Measurements from ENCODE around the gene MPRIP.

The MPRIP gene

DNA sequence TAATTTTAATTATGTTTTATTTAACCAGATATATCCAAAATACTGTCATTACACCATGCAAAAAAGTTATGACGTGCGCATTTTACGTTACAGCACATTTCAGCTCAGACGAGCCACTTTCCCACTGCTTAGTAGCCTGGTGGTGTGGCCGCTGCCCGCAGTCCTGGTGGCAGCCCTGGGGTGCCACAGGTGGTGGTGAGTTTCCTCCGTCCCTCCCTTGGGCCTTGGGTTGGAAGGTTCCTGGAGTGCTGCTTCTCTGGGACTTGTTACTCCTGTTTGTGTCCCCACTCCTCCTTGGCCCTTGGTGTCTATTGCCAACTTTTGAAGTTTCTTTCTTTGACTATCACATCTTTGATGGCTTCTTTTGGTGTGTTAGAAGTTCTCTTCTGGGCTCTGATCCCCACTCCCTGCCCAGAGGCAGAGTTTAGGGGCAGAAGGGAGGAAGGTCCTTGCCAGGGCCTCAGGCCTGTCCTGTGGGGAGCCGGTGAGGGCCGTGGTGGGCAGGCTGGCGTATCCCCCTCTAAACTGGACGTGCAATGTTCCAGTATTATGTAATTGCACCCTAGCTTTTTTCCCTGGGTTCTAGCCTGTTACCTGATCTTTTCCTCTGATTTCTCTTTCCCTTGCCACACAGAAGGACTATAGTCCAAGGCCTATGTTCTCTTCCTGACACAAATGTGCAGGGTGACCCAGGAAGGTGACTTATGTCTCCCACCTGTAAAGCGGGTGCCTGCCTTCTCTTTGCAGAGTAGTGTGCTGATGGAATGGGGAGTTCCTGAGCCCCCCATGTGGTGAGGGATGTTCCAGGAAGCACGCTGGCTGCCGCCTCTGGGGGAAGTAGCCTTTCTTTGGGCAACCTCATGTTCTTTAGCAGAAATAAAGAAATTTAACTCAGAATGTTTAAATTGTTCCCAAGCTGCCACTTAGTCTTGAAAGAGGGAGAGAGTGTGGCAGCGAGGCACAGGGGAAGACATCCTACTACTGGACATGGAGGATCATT lies 8.4 kb downstream of the MPRIP start:
- DNase-seq (ENCODE audit: low spot score): no peak

DNA sequence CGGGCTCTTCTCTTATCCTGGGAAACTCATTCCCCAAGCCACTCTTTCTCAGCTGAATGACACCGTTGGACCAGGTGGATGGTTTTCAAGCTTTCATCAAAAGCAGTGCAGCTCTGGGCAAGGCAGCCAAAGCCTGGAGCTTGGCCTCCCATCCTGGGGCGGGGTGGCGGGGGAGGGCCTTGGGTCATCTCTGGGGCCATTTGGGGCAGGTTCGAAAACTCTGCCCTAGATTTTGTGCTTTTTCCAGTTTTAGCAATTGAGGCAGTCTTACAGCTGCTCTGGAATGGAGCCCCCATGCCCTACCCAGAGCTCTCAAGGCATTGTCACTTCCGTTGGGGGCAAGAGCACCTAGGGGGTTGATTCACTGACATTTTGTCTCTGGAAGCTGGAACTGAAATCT lies 9.1 kb downstream of the MPRIP start:
- no peak for DNase-seq (ENCODE audit: low spot score)

DNA sequence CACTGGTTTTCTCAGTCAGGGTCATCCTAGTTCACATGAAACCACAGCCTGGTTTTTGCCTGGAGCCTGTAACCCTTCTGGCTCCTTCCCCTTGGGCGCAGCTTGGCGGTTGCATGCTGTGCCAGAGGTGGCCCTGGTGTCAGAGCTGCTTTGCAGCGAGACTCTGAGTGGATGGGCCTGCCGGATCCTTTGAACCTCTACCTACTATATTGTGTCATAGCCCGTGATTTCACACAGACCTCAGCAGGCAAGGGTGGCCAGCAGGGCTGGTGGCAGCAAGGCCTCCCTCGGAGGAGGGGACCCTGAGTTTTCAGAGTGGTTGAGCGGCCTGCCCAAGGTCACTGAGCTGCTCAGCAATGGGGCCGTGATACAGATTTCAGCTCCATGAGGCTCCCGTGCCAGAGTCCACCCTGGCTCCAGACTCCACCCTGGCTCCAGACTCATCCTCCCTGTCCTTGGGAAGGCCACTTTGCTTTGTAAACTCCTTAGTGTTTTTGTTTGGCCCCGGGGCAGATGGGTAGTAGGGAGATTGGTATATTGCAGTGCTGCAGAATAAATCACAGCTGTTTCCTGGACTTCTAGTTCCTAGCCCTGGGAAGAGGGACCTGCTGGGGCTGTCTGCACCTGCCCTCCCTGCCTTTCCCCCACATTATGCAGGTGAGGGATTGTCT lies 9.7 kb downstream of the MPRIP start:
- DNase-seq (ENCODE audit: low spot score): no peak

DNA sequence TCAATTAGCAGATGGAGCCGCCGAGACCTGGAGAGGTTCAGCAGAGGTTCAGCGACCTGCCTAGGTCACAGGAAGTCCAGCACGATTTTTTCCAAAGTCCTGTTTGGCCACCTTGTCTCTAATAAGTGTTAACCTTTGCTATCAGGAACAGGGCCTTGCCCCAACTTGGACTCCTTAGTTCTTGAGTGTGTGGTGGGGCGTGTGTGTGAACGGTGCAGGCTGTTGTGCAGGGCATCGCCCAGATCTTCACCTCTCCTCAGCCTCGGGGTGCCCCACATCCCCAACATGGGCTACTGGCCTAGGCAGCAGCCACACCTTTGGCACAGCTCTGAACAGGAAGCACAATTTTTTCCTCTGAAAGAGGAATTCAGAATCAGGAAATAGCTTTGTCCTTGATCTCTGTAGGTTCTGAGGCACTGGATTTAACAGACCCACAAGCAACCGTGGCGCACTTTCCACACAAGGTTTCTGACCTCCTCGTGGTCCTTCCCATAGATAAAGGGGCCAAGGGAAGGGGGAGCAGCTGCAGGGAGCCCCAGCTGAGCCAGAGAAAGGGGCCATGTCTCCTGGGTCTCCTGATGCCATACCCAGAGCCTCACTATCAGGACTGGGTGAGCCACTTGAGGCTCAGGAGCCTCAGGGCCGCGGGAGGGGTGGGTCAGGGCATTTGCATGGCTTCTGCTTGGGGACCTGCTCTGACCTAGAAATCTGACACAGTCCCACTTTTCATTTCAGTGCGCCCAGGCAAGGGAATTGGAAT lies 10.4 kb downstream of the MPRIP start:
- DNase-seq (ENCODE audit: low spot score): no peak

DNA sequence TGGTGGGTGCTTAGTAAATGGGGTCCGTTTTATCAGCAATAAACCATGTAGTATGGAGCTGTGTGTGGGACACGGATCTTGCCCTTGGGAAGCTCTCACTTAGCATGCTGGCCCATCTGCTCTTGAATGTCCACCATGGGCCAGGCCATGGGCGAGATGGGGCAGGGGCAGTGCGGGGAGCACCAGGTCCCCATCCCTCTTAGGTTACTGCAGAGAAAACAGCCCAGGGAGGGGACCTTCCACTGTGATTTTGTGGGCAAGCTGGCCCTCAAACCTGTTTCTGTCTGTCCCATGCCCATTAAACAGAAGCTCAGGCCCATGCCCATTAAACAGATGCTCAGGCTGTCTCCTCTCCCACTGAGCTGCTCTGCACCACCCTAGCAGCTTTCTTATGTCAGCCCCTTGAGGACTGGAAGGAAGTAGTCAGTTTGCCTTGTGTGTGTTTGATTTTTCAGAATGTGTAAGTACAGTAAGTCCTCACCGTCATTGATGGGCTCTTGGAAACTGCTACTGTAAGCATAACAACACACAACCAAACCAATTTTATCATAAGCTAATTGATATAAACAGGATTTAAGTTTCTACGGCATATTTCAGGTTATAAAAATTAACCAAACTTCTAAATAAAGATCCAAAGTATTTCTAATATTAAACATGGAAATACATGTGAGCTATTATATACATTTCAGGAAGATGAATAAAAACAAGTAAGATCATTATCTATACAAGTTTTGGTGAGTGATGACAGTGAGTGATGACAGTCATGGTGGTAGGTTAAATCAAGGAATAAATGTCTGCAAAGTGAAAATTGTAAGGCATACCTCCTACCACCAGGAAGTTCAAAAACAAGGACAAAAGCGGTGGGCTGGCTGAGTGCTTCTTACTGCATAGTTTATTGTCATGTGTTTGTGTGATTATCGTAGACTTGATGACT lies 11.5 kb downstream of the MPRIP start:
- no peak for DNase-seq (ENCODE audit: low spot score)

DNA sequence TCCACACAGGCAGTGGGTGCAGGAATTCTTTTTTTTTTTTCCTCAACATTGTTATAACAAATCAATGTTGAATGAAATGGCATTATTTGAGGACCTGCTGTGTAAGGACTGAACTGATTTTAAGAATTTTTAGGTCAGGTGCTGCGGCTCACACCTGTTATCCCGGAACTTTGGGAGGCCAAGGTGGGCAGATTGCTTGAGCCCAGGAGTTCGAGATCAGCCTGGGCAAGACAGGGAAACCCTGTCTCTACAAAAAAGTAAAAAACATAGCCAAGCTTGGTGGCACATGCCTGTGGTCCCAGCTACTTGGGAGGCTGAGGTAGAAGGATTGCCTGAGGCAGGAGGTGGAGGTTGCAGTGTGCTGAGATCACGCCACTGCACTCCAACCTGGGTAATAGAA lies 12.4 kb downstream of the MPRIP start:
- no peak for DNase-seq (ENCODE audit: low spot score)

DNA sequence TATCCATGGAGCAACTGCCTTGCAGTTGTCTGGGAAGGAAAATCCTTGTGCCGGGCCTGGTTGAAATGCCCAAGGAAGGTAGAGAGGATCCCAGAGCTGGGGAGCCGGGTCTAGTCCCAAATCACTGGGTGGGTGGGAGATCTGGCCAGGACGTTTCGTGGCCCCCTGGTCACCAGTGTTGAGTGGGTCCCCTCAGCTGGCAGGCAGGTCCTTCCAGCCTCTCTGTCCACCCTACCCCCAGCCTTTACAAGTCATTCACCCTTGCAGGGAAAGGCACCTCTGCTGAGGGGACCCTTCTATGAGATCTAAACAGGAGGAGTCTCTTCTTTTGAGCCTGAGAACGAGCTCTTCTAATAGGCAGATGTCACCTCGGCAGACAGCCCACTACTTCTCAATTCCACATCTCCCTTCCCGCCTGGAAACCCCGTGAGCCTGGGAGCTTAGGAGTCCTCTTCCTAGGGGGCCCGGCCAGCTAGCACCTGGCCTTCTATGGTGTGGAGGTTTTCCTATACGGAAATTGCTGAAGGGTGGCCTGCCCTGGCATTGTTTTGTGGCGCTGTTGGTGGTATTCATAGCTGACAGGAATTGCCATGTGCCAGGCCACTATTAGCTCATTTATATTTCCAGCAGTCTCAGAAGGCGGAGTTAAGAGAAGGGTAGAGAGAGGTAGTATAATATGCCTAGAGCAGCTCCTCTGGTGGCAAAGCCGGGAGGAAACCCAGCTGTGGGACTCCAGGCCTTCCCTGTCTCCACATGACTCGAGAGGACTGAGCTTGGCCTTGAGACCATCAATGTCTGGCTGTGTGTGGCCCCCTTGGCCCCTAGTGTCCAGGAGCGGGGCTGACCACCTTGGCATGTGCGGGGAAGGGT lies 13.3 kb downstream of the MPRIP start:
- no peak for DNase-seq (ENCODE audit: low spot score)

DNA sequence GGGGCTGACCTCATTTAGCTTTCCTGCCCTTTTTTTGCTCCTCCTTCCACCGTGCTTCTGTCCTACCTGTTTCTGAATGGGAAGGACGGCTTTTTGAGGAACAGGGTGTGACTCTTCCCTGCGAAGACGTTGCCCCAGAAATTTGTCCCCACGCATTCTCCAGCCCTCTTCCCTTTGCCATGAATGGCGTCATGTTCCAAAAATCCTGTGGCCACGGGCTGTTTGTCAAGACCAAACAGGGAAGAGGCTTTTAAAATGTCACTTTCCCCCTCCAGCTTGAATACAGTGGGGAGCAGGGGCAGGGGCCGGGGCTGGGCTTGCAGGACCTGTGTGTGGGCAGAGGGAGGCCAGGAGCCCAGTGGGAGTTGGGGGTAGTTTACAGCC lies 13.9 kb downstream of the MPRIP start:
- DNase-seq (ENCODE audit: low spot score): no peak

DNA sequence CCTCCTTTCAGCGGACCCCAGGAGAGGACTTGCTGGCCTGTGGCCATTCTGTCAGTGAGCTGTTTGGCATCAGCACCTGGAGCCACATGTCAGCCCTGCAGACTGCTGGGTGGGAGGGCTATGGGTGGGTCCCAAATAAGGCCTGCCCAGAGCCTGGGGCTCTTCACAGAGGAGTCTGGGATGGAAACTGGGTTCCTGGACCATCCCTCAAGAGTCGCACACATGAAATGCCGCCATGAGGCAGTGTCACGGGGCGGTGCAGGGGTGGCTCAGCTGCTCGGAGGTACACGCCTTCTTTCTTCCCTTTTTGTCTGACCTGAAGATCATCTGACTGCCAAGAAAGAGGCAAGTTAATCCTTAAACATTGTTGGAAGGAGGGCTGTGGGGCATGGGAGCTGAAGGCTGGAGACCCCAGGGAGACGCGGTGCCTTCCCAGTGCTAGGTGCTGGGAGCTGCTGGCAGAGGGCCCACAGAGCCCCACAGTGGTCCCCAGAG lies 14.8 kb downstream of the MPRIP start:
- DNase-seq (ENCODE audit: low spot score): no peak

DNA sequence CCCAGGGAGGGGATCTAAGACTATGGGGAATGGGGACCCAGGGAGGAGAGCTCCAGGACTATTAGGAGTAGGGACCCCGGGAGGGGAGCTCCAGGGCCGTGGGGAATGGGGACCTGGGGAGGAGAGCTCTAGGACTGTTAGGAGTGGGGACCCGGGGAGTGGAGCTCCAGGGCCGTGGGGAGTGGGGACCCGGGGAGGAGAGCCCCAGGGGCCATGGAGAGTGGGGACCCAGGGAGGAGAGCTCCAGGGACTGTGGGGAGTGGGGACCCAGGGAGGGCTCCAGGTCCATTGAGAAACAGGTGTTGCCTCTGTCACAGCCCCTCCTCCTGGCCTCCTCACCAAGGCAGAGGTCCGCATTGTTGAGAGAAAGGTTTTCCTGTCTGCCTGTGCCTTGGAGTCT lies 16.0 kb downstream of the MPRIP start:
- no peak for DNase-seq (ENCODE audit: low spot score)

DNA sequence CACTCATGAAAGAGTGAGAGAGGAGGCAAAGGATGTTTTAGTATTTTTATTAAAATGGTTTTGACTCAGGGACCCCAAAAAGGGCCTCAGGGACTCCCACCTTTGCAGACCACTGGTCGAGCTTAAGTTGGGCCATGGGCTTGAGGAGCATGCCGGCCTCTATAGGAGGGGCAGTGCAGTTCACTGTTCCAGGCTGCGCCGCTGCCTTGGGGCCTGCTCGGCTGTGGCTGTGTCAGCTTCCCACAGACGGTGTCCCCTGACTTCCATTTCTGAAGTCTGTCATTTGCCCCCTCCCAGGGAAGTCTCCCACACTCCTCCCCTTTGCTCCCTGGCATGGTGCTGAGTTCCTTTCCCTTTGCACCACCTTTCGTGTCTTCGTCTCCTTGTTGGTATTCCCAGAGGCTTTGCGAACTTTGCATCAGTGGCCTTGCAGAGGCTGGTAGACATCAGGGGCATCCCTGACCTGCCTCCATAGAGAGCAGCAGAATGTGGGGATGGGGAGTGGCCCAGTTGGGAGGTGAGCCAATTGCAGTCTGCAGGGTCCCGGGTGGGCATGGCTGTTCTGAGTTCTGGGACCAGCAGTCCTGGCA lies 17.1 kb downstream of the MPRIP start:
- DNase-seq (ENCODE audit: low spot score): no peak

DNA sequence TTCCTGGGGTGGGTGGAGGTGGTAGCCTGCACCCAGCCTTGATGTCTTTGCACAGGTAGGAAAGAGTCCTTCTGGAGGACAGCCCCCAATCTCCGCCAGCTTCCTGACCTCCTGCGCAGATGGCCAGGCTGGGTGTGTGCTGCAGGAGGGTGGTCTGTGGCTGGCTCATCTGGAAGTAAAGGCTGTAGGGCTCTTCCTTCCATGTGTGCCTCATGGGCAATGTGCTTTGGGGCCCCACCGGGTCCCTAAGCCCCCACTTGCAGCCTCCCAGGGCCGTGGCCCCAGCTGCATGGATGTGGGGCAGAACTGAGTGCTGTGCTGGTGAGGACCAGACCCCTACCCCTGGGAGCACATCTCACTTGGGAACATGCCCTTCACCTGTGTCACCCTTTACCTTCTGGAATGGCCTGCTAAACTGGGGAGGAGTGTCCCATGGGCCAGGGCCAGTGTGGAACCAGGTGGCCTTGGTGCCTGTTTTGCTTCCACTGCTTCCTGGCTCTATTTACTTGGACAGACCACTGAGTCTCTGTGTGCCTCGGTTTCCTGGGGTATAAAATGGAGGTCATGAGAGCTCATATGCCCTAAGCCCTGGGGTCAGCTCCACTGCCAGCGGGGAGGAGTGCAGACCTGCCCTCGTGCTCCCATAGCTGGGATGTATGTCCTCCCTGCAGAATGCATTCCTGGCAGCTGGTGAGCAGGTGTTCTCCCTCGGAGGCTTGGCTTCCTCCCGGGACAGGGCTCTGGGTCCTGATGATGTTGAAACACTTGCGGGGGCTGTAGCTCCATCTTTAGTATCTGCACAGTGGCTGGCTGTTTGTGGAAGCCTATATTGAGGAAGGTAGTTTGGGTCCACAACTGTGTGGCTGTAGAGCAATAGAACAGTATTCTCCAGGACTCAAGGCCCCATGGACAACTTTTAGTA lies 18.0 kb downstream of the MPRIP start:
- DNase-seq (ENCODE audit: low spot score): no peak

DNA sequence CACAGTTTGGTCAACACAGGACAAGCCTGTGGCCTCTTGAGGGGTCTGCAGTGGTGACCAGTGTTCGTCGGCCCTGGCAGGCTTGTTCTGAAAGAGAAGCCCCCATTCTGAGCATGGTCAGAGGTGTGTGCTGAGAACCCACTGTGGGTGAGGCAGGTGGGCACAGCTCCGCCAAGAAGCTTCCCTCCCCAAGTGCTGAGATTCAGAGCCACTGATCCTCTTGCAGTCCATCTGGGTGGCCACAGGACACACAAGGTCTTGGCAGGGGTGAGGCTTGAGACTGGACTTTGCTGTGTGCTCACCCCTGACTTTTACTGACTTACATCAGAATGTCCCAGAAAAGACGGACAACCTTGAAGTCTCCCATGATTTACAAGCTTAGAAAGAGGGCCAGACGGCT lies 18.7 kb downstream of the MPRIP start:
- no peak for DNase-seq (ENCODE audit: low spot score)

DNA sequence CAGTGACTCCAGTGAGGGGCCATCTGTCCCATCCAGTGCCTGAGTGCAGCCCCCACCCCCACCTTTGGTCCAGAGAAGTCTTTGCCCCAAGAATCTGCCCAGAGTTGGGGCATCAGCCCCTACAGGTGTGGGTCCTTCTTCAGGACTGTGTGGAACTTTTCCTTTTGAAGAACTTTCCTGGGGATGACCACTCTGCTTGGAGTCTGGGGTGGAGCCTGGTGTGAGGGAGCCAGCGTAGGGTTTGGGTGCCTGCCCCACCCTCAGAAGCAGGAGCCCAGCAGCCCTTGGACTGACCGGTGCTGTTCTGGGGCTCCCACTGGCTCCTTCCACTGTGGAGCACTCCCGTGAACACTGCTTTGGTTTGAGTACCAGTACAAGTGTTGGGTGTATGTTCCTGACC lies 19.3 kb downstream of the MPRIP start:
- DNase-seq (ENCODE audit: low spot score): no peak

DNA sequence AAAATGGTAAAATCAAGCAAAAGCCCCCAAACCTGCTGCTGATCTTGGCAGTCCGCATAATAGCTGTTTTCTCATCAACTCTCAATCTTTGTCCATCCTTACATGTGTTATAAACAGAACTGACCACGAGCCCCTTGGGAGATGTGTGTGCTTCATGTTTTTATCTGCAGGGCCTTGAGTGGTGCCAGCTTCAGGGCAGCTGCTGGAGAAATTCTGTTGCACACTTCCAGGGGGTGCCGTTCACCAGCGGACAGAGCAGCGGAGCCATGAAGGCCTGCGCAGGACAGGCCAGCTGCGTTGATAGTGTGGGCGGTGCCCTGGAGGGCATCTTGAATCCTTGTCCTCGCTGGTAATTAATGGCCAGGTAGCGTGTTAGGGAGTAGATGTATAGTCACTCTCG lies 20.1 kb downstream of the MPRIP start:
- DNase-seq (ENCODE audit: low spot score): no peak

DNA sequence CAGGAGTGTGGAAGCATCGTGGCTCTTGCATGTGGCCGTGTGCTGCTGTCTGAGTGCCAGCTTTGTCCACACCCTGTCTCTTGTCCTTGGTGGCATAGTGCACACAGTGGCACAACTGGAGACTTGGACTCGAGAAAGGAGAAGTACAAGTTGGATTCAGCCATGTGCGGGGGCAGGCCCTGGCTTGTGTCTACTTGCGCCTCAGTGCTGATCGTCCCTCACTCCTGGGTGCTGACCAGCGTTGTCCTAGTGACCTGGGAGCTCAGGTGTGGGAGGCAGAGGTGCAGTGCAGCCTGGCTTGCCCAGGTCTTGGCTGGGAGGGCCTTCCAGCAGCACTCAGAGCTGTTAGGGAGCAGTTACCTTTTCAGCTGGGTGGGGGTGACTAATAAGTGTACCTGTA lies 20.6 kb downstream of the MPRIP start:
- DNase-seq (ENCODE audit: low spot score): peak; percentile 37

DNA sequence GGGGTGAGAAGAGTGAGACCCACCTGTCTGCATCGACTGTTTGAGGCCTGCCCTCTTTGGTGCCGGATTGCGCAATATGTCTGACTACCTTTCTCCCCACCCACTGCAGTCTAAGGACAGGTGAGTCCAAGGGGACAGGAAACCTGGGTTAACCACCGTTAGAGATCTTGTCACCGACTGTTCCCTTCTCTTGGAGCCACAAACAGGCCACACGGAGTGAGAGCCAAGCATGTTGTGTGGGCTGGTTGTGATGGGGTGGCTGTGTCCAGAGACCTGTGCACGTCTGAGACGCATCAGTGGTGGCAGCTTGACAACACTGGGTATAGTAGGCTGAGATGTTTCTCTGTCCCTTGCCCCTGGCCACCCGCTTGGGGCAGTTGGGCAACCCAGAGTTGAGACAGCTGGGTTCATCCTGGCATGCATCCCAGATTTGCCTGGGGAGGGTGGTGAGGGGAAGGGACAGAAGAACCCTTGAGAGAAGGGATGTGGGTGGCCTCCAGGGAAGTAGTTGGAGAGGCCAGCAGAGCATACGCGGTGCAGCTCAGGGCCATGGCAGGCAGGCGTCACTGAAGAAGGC lies 21.4 kb downstream of the MPRIP start:
- peak; percentile 96 for DNase-seq (ENCODE audit: low spot score)

DNA sequence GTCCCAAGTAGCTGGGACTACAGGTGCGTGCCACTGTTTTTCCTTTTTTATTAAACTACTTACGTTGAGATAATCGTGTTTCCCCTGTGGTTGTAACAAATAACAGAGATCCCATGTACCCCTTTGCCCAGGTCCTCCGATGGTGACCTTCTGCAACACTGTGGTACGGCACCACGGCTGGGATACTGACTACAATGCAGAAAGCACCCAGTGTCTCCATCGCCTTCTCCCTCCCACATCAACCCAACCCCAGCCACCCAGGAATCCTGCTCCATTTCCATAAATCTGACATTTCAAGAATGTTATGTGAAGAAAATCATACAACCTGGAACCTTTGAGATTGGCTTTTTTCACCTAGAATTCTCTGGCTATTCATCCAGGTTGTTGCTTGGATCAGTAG lies 22.1 kb downstream of the MPRIP start:
- DNase-seq (ENCODE audit: low spot score): no peak

DNA sequence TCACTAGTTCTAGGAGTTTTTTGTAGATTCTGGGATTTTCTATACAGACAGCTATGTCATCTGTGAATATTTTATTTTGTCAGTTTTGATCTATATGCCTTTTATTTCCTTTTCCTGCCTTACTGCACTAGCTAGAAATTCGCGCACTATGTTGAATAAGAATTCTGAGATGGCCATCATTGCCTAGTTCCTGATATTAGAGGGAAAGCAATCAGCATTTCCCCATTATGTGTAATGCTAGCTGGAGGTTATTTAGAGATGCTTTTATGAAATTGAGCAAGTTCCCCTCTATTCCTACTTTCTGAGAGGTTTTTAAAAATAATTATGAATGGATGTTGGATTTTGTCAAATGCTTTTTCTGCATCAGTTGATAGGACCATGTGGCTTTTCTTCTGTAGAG lies 23.8 kb downstream of the MPRIP start:
- no peak for DNase-seq (ENCODE audit: low spot score)

Data from Ammon's horn (tissue), 1 donor.